IMR-90 (cell line): ENCODE results near the gene SOBP. TPM values are rescaled to one million over a fixed set of nuclear protein-coding genes. Genes with fewer than 3 reads are reported as not detected.

Source experiments
- ATAC-seq: fragments of 200-7000 bp; cut with Tn5 transposase; 2 replicates; pipeline ENCODE4 v1.9.1; 2020; ENCODE audit warnings: low read depth, mild to moderate bottlenecking, moderate library complexity
- BruUV-seq: library from RNA; stranded (reverse); fragments of 400-500 nt; replicated peaks from 2 replicates; lab custom pipeline; 2021; lab: Mats Ljungman, UMichigan
- CTCF ChIA-PET: fragments of 300-600 bp; formaldehyde crosslinking; extraction: SDS; loops from one replicate; lab custom pipeline; 2021; ENCODE audit warnings: antibody characterized with exemption; lab: Yijun Ruan, JAX
- POLR2A ChIA-PET: fragments of 300-600 bp; sonication (Branson Sonifier 250); formaldehyde crosslinking; loops from one replicate; lab custom pipeline; 2022; ENCODE audit warnings: antibody characterized with exemption; ENCODE audit not compliant: unreplicated experiment; lab: Charles Lee
- DNase-seq: peaks from one replicate; pipeline ENCODE4 v3.0.0; 2013
- H2AFZ ChIP-seq: replicated peaks from 2 replicates; pipeline ENCODE3; 2013; ENCODE audit warnings: low read length, mild to moderate bottlenecking; ENCODE audit not compliant: poor library complexity
- H2AK5ac ChIP-seq: 2 replicates; pipeline ENCODE4 v1.6.1; 2013; ENCODE audit warnings: low read depth, low read length, inconsistent platforms
- H2AK9ac ChIP-seq: replicated peaks from 2 replicates; pipeline ENCODE3; 2013; ENCODE audit warnings: mild to moderate bottlenecking, low read depth, low read length, moderate library complexity; ENCODE audit not compliant: poor library complexity
- H2BK120ac ChIP-seq: 2 replicates; pipeline ENCODE4 v1.6.1; 2013; ENCODE audit warnings: low read depth, low read length, inconsistent platforms
- H2BK15ac ChIP-seq: 3 replicates; pipeline ENCODE4 v1.6.1; 2013; ENCODE audit warnings: low read depth, low read length, inconsistent platforms
- H2BK20ac ChIP-seq: 2 replicates; pipeline ENCODE4 v1.6.1; 2013; ENCODE audit warnings: low read depth, mild to moderate bottlenecking, inconsistent platforms, low read length, moderate library complexity
- H2BK5ac ChIP-seq: 2 replicates; pipeline ENCODE4 v1.6.1; 2013; ENCODE audit warnings: mild to moderate bottlenecking, low read depth, low read length, inconsistent platforms; ENCODE audit not compliant: poor library complexity, severe bottlenecking
- H3K14ac ChIP-seq: replicated peaks from 2 replicates; pipeline ENCODE4 v1.6.1; 2013; ENCODE audit warnings: low read depth, low read length, inconsistent platforms
- H3K18ac ChIP-seq: 2 replicates; pipeline ENCODE4 v1.6.1; 2013; ENCODE audit warnings: low read depth, low read length, control low read depth
- H3K23ac ChIP-seq: 2 replicates; pipeline ENCODE4 v1.6.1; 2013; ENCODE audit warnings: low read depth, low read length, inconsistent platforms
- H3K27ac ChIP-seq: 2 replicates; pipeline ENCODE4 v1.5.1; 2013; ENCODE audit warnings: mild to moderate bottlenecking, control low read depth, low read length; ENCODE audit not compliant: insufficient read depth
- H3K27me3 ChIP-seq: 2 replicates; pipeline ENCODE4 v1.6.1; 2013; ENCODE audit warnings: low read length; ENCODE audit not compliant: control insufficient read depth, insufficient read depth
- H3K36me3 ChIP-seq: 2 replicates; pipeline ENCODE4 v1.6.1; 2013; ENCODE audit warnings: low read length, mixed read lengths; ENCODE audit not compliant: control insufficient read depth, insufficient read depth
- H3K4ac ChIP-seq: 2 replicates; pipeline ENCODE4 v1.6.1; 2013; ENCODE audit warnings: low read depth, low read length, inconsistent platforms
- H3K4me1 ChIP-seq: 2 replicates; pipeline ENCODE4 v1.6.1; 2013; ENCODE audit warnings: low read length, mixed read lengths; ENCODE audit not compliant: control insufficient read depth, insufficient read depth
- H3K4me2 ChIP-seq: 2 replicates; pipeline ENCODE4 v1.6.1; 2013; ENCODE audit warnings: low read depth, mild to moderate bottlenecking, control low read depth, low read length, moderate library complexity
- H3K4me3 ChIP-seq: 2 replicates; pipeline ENCODE4 v1.5.1; 2013; ENCODE audit warnings: low read depth, mild to moderate bottlenecking, control low read depth, low read length, moderate library complexity; ENCODE audit not compliant: insufficient read depth
- H3K56ac ChIP-seq: 2 replicates; pipeline ENCODE4 v1.6.1; 2013; ENCODE audit warnings: low read length, inconsistent platforms; ENCODE audit not compliant: insufficient read depth; ENCODE audit errors: extremely low read depth
- H3K79me1 ChIP-seq, 2 experiments: 2 replicates each; pipeline ENCODE4 v1.6.1; 2013; ENCODE audit warnings: low read length in 2 of 2, inconsistent platforms in 1 of 2, low read depth in 1 of 2
- H3K9ac ChIP-seq: 2 replicates; pipeline ENCODE4 v1.6.1; 2013; ENCODE audit warnings: low read depth, low read length, control low read depth
- H3K9me1 ChIP-seq: 2 replicates; pipeline ENCODE4 v1.6.1; 2013; ENCODE audit warnings: low read length, inconsistent platforms; ENCODE audit not compliant: insufficient read depth
- H3K9me3 ChIP-seq: 2 replicates; pipeline ENCODE4 v1.6.1; 2013; ENCODE audit warnings: low read length; ENCODE audit not compliant: control insufficient read depth, insufficient read depth
- H4K20me1 ChIP-seq: 2 replicates; pipeline ENCODE4 v1.6.1; 2013; ENCODE audit warnings: low read length, inconsistent platforms; ENCODE audit not compliant: insufficient read depth
- H4K5ac ChIP-seq: 2 replicates; pipeline ENCODE4 v1.6.1; 2013; ENCODE audit warnings: mild to moderate bottlenecking, low read depth, low read length, control low read depth
- H4K8ac ChIP-seq, 2 experiments: 2 replicates each; pipeline ENCODE4 v1.6.1; 2013; ENCODE audit warnings: low read depth in 2 of 2, low read length in 2 of 2, control low read depth in 1 of 2, inconsistent platforms in 1 of 2
- H4K91ac ChIP-seq: 2 replicates; pipeline ENCODE4 v1.6.1; 2013; ENCODE audit warnings: low read depth, low read length, inconsistent platforms; ENCODE audit not compliant: insufficient read depth
- MAFK ChIP-seq: IDR thresholded peaks from 2 replicates; pipeline ENCODE4 v1.6.1; 2012; ENCODE audit warnings: low read depth, low read length, improper control_type of control experiment
- MAZ ChIP-seq: IDR thresholded peaks from 2 replicates; pipeline ENCODE4 v1.6.1; 2012; ENCODE audit warnings: low read depth, mild to moderate bottlenecking, low read length, improper control_type of control experiment, moderate library complexity, borderline replicate concordance
- MXI1 ChIP-seq: IDR thresholded peaks from 2 replicates; pipeline ENCODE4 v1.6.1; 2012; ENCODE audit warnings: low read depth, mild to moderate bottlenecking, low read length, moderate library complexity, borderline replicate concordance
- POLR2A ChIP-seq: IDR thresholded peaks from 2 replicates; pipeline ENCODE4 v1.6.1; 2012; ENCODE audit warnings: mild to moderate bottlenecking, low read depth, low read length
- SMC3 ChIP-seq: fragments of 150-350 bp; IDR thresholded peaks from 2 replicates; pipeline ENCODE4 v1.6.1; 2016; ENCODE audit warnings: low read depth, mild to moderate bottlenecking, antibody characterized with exemption, low read length, moderate library complexity
- USF2 ChIP-seq: fragments of 150-350 bp; IDR thresholded peaks from 2 replicates; pipeline ENCODE4 v1.6.1; 2017; ENCODE audit warnings: mild to moderate bottlenecking, antibody characterized with exemption, low read length, low read depth
- dilution Hi-C: fragments of 300-500 bp; cut with HindIII; formaldehyde crosslinking; loops from one replicate; pipeline ENCODE4 v1.14.3; 2018; ENCODE audit warnings: low sequenced_read_pairs; ENCODE audit not compliant: unreplicated experiment
- in situ Hi-C: fragments of 300-500 bp; cut with MboI; formaldehyde crosslinking; loops from 3 replicates; pipeline ENCODE4 v1.14.3; 2019; ENCODE audit warnings: low sequenced_read_pairs, inconsistent platforms, mixed read lengths
- intact Hi-C: fragments of 100-400 bp; cut with micrococcal nuclease; formaldehyde crosslinking; loops from 2 replicates; pipeline ENCODE4 v1.10.0; 2022
- polyA plus RNA-seq, 3 experiments: library from polyadenylated mRNA; depleted of rRNA; stranded (reverse); fragments of >200 nt; gene quantifications; 2 replicates each; pipeline ENCODE4 v1.2.3, GENCODE V29; 2012; ENCODE audit warnings: low replicate concordance in 1 of 3
- total RNA-seq: library from RNA; depleted of rRNA; stranded (reverse); fragments of >200 nt; gene quantifications from 2 replicates; pipeline ENCODE4 v1.2.3, GENCODE V29; 2012

SOBP gene
- total and polyA plus RNA-seq, 2 of the 4 experiments (the other 2 are of a cell fraction): 0.60 to 0.72 TPM

DNA sequence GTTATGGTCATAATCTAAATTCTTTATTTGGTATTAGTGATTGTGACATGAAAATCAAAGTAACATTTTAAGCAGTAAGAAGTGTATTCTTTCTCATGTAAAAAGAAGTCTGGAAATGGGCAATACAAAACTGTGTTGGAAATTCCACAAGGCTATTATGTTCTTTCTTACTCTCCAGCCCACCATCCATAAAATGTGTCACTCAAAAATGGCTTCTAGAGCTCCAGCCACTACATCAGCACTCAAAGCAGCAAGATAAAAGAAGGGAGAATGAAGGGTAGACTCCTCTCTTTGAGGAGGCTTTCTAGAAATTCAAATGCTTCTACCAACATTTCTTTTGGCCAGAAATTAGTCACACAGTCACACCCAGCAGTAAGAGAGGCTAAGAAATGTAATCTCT is 49.0 kb upstream of the SOBP start:
- no TSS peak for BruUV-seq
- Histone ChIP-seq H3K4me1 (peaks cover 8% of the 10 kb centered on the region), H3K4me2 (no peak overlapping the region), H3K18ac (no peak overlapping the region), H3K27me3 (no peaks in the 10 kb centered on the region), H2AFZ (no peak overlapping the region), H4K91ac (no peak overlapping the region), H4K8ac (no peak overlapping the region), H3K27ac (no peak overlapping the region), H4K20me1 (no peaks in the 10 kb centered on the region), H3K23ac (no peak overlapping the region), H3K9me3 (no peaks in the 10 kb centered on the region), H3K4ac (no peak overlapping the region), H2BK120ac (no peak overlapping the region), H2BK15ac (no peak overlapping the region), H3K14ac (no peak overlapping the region), H2AK5ac (no peak overlapping the region), H3K9me1 (no peaks in the 10 kb centered on the region), H2BK20ac (no peak overlapping the region), H3K79me1 (peaks cover 40 to 50% of the 10 kb centered on the region in 2 experiments), H2BK5ac (no peak overlapping the region), H3K36me3 (no peaks in the 10 kb centered on the region), H3K56ac (no peak overlapping the region), H4K5ac (no peak overlapping the region), H2AK9ac (no peak overlapping the region), H3K9ac (no peak overlapping the region), H3K4me3 (no peak overlapping the region)
- in situ Hi-C loops: no loop called here
- ChIA-PET POLR2A (no interaction called here), CTCF (no interaction called here)
- intact Hi-C loops: no loop called here
- dilution Hi-C loops: no loop called here
- ATAC-seq (no peak), DNase-seq (no peak)
- no peak for TF ChIP-seq MXI1
- no peak for TF ChIP-seq MAZ
- no peak for TF ChIP-seq POLR2A
- TF ChIP-seq USF2: no peak
- no peak for TF ChIP-seq SMC3
- TF ChIP-seq MAFK: no peak
